NCI-H1105 (cell line): ENCODE results near the gene ZNF132.
"Not testable (repeated sequence)": the region's sequence is repeated elsewhere in the genome, so short reads cannot be mapped to it uniquely, and the experiment has no call there.

Experiments
- DNase-seq: peaks from one replicate; lab custom pipeline; 2025; lab: John Stamatoyannopoulos, UW

Gene ZNF132

DNA sequence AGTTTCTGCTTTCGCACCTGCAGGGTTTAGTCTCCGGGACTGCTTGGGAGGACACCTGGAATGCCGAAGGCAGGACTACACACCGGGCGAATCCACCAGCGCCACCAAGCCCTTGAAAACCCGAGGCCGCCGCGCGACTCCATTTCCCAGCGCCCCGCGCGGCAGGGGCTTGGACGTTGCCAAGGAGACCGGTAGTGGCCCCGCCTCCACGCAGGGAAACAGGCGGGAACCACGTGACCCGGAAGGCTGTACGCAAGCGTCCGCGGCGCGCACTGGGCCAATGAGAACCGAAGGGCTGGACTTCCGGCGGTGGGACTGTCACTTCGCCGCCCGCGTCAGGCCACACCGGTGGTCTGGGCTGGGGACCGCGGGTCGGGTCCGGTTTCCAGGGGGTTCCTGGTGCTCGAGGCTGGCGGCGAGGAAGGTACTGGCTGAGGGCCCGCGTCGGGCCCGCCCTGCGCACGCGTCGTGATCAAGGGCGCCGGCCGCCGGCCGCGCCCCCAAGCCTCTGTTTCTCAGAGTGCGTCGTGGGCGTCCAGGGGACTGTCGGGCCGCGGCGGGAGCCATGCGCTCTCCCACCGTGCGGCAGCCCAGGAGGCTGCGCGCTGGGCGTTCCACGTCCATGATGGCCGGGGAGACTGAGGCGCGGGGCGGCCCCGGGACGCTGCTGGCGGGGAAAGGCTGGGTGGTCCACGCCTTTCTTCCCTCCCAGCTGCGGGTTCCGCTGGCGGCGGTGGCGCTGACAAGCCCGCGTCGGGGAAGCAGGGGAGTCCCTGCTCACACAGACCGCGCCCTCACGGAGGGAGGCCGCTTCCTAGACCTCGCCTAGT, 27.0 kb upstream of the ZNF132 start, which contains the start of gene ZNF324:
Gene ZNF324 (plus strand): TSS at position 321 of the 830 bp plus-strand sequence. CDS start 2,106 bp downstream, outside the sequence.
- DNase-seq, result peak; percentile 96

DNA sequence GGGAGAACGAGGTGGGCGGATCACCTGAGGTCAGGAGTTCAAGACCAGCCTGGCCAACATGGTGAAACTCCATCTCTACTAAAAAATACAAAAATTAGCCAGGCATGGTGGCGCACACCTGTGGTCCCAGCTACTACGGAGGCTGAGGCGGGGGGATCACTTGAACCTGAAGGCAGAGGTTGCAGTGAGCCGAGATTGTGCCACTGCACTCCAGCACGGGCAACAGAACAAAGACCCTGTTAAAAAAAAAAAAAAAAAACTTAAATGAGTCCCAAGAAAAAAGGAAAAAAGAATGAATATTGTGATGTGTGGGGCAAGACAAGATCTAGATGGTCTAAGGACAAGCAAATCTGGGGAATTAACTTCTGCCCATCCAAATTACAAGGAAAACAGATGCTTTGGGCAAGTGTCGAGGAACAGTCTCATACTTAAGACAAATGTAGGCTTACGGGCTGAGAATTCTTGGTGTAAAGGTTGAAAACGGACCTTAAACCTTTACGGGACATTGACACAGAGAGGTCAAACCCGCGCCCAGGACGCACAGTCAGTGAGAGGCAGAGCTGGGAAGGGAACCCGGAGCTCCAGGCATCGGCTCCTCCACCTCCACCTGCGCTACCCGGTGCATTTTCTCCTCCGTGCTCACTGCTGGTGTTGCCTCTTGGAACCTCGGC, 26.3 kb upstream of the ZNF132 start:
- DNase-seq, result no peak

DNA sequence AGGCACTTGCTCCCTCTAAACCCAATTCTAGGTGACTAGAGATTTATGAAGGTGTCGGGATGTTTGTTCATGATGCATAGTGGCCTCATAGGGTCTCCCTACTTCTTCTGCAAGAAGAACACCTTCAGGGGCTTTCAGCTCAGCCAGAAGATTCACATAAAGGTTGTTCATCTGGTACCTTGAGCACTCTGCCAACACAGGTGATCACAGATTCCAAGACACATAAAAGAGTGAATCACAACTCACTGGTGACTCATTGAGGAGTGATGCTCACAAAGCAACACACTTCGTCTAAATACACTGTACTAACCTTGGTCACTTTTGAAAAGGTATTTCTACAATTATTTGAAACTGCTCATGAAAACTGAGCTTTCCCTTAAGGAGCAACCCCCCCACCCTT, 20.1 kb upstream of the ZNF132 start:
- no peak for DNase-seq

DNA sequence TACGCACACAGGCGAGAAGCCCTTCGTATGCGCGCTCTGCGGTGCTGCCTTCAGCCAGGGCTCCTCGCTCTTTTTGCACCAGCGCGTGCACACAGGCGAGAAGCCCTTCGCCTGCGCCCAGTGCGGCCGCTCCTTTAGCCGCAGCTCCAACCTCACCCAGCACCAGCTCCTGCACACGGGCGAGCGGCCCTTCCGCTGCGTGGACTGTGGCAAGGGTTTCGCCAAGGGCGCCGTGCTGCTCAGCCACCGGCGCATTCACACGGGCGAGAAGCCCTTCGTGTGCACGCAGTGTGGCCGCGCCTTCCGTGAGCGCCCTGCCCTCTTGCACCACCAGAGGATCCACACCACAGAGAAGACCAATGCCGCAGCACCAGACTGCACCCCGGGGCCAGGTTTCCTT, 16.2 kb upstream of the ZNF132 start:
- no peak for DNase-seq

DNA sequence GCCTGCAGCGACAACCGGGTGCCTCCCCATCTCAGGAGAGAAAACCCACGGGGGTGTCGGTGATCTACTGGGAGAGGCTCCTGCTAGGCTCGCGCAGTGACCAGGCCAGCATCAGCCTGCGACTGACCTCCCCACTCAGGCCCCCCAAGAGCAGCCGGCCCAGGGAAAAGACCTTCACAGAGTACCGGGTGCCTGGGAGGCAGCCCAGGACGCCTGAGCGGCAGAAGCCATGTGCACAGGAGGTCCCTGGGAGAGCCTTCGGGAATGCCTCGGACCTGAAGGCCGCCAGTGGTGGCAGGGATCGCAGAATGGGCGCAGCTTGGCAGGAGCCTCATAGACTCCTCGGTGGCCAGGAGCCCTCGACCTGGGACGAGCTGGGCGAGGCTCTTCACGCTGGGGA, 15.4 kb upstream of the ZNF132 start:
- DNase-seq, result no peak

DNA sequence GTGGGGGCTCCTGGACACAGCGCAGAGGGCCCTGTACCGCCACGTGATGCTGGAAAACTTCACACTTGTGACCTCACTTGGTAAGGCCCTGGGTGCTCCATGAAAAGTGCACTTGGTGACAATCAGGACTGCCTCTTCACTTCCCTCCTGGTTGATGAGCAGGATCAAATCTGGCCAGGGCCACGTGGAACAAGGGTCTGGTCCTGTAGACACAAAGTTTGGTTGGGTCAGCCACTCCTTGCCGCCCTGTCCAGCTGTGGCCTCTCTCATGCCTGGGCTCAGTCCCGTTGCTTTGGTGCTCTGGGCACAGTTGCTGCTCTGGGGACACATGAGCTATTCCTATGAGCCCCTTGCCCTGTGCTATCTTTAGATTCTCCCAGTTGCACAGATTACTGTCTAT, 13.8 kb upstream of the ZNF132 start:
- DNase-seq, result no peak

DNA sequence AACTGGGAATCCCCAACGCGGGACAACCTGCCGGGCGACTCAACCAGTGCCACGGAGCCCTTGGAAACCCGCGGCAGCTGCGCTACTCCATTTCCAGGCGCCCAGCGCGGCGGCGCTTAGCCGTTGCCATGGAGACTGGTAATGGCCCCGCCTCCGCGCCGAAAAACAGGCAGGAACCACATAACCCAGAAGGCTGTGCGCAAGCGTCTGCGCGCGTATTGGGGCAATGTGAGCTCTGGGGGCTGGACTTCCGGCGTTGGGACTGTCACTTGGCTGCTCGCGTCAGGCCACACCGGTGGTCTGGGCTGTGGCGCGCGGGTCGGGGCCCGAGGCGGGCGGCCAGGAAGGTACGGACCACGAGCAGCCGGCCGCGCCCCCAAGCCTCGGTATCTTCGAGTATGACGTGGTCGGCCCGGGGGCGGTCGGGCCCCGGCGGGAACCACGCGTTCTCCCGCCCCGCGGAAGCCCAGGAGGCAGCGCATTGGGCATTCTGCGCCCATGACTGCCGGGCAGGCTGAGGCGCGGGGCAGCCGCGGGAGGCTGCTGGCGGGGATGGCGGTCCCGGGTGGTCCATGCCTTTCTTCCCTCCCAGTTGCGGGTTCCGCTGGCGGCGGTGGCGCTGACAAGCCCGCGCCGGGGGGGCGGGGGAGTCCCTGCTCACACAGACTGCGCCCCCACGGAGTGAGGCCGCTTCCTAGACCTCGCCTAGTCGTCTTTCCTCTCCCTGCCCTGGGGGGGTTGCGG, 11.6 kb upstream of the ZNF132 start, which contains the start of gene ZNF324B:
Gene ZNF324B (plus strand): TSS at position 265 of the 744 bp plus-strand sequence. CDS start 2,080 bp downstream, outside the sequence.
- peak; percentile 94 for DNase-seq

DNA sequence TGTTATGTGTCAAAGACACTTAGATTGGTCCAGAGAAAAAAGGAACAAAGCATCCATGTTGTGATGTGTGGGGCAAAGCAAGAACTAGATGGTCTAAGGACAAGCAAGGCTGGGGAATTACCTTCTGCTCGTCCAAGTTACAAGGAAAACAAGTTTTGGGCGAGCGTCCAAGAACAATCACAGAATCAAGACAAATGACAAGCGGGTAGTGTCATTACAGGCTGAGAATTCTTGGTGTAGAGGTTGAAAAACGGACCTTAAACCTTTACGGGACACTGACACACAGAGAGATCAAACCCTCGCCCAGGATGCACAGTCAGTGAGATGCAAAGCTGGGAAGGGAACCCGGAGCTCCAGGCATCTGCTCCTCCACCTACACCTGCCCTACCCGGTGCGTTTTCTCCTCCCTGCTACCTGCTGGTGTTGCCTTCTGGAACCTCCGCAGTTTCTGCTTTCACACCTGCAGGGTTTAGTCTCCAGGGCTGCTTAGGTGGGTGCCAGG, 11.0 kb upstream of the ZNF132 start:
- no peak for DNase-seq

DNA sequence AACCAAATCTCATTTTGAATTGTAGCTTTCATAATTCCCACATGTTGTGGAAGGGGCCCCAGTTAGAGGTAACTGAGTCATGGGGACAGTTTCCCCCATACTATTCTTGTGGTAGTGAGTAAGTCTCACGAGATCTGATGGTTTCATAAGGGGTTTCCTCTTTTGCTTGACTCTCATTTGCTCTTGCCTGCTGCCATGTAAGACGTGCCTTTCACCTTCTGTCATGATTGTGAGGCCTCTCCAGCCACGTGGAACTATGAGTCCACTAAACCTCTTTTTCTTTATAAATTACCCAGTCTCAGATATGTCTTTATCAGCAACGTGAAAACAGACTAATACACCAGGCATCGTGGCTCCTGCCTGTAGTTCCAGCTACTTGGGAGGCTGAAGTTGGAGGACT, 10.0 kb upstream of the ZNF132 start:
- not testable (repeated sequence) for DNase-seq

DNA sequence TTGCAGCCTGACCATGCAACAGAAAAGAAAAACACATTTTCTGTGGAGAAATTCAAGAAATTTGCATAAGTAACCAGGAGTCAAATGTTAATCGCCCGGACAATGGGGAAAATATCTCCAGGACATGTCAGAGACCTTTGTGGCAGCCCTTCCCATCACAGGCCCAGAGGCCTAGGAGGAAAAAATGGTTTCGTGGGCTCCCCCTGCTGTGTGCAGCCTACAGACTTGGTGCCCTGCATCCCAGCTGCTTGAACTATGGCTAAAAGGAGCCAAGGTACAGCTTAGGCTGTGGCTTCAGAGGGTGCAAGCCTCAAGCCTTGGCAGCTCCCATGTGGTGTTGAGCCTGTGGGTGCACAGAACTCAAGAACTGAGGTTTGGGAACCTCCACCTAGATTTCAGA, 8.9 kb upstream of the ZNF132 start:
- DNase-seq, result not testable (repeated sequence)

DNA sequence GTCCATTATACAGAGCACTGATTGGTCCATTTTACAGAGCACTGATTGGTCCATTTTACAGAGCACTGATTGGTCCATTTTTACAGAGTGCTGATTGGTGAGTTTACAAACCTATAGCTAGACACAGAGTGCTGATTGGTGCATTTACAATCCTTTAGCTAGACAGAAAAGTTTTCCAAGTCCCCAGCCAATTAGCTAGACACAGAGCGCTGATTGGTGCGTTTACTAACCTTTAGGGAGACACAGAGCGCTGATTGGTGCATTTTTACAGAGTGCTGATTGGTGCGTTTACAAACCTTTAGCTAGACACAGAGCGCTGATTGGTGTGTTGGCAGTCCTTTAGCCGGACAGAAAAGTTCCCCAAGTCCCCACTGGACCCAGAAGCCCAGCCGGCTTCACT, 3.0 kb upstream of the ZNF132 start:
- not testable (repeated sequence) for DNase-seq

DNA sequence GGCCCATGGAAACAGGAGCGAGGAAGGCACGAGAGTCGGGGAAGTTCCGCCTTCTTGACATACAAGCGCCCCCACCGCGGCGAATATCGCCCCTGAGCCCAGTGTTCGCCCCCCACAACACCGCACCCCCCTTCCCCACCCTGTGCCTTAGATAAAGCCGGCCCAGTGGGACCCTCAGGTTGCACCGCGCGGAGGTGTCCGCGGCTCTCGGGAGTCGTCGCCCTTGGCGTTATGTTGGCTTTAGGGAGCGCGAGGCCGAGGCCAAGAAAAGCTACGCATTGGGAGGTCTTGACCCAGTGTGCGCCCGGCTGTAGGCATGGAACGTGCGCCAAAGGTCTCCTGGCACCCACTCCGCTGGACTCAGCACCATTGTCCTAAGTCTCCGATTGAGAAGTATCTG, 603 bp upstream of the ZNF132 start:
- no peak for DNase-seq

DNA sequence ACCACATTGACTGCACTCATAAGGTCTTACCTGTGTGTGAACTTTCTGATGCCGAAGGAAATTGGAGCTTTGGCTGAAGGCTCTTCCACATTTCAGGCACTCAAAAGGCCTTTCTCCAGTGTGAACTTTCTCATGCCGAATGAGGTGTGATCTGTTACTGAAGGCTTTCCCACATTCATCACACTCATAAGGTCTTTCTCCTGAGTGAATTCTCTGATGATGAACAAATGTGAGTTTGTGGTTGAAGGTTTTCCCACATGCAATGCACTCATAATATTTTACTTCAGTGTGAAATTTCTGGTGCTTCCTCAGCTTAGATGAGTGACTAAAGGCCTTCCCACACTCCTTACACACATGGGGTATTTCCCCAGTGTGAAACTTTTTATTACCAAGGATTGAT, 5.7 kb downstream of the ZNF132 start:
- DNase-seq, result no peak

DNA sequence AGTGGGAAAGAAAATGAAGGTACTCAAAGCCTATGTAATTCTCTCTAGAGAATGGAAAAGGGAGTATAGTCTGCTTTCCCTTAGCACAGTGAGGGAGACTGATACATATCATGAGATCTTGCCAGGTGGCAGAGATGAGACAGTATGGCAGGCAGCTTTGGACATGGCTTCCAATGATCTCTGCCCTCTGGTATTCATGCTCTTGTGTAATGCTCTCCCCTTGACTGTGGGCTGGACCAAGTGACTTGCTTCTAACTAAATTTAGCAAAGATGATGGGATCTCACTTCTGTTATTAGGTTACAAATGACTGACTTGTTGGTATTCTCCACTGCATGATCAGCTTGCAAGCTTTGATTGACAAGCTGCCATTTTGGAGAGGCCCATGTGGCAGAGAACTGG, 10.2 kb downstream of the ZNF132 start:
- DNase-seq, result no peak

DNA sequence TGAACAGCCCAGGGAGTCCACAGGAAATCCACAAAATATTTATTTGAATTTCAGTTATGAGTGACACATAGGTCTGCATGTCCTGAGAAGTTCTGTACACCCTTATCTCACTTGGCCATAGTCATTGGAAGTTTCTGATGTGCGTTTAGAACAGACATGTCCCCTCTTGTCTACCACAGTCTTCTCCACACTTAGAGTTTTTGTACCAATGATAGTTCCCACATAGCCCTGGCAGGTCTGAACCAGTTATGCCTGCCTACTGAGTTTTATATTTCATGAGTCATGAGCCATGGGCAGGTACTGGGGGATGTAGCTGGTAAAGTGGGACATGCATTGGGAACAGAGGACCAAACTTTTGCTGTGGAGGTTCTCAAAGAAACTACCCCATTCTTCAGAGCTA, 11.3 kb downstream of the ZNF132 start:
- no peak for DNase-seq

DNA sequence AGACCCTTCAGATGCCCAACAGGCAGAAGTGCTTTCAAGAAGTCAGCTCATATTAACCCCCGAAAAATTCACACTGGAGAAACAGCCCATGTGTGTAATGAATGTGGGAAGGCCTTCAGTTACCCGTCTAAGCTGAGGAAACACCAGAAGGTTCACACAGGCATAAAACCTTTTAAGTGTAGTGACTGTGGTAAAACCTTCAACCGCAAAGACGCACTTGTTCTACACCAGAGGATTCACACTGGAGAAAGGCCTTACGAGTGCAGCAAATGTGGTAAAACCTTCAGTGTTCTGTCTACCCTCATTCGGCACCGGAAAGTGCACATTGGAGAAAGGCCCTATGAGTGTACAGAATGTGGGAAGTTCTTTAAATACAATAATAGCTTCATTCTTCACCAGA, 22.9 kb downstream of the ZNF132 start:
- no peak for DNase-seq

DNA sequence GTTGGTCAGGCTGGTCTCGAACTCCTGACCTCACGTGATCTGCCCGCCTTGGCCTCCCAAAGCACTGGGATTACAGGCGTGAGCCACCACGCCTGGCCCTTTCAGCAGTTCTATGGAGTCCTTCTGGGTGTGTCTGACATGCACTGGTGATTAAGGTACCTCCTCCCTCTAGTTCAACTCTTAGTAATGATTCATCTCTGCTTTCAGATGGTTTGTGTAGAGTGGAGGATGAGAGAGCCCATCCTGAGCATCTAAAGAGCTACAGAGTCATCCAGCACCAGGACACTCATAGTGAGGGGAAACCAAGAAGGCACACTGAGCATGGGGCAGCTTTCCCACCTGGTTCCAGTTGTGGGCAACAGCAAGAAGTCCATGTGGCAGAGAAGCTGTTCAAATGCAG, 23.3 kb downstream of the ZNF132 start:
- no peak for DNase-seq

DNA sequence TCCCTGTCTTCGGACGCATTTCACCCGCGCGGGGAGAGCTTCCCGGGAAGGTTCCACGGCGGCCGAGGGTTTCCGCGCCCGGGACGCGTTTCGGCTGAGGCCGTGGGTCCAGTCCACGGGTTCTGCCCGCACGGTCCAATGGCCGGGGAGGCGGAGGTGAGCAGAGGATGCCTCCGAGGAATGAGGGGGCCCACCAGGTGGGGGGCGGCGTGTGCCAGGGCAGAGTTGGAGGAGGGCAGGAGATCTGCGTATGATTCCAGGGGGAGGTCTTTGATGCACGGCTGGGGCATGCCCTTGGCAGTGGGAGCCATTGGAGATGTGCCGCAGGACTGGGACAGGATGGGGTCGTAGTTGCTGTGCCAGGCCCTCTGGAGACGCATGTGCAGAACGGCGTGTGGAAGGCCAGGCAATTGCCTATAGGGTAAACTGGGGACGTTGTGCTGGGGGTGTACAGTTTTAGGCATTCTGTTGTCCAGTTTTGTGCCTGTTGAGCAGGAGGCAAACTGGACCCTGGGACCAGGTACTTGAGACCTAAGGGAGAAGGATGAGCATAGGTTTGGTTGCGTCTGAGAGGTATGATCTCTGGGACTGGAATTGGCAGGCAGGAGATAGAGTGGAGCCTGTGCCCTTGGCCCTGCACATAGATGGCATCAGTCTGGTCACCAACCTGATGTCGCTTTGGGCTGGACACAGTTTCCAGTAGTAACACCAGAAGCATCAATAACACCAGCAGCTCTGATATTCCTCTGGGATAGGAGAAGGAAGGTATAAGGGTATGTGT, 30.8 kb downstream of the ZNF132 start:
- peak; percentile 20 for DNase-seq

DNA sequence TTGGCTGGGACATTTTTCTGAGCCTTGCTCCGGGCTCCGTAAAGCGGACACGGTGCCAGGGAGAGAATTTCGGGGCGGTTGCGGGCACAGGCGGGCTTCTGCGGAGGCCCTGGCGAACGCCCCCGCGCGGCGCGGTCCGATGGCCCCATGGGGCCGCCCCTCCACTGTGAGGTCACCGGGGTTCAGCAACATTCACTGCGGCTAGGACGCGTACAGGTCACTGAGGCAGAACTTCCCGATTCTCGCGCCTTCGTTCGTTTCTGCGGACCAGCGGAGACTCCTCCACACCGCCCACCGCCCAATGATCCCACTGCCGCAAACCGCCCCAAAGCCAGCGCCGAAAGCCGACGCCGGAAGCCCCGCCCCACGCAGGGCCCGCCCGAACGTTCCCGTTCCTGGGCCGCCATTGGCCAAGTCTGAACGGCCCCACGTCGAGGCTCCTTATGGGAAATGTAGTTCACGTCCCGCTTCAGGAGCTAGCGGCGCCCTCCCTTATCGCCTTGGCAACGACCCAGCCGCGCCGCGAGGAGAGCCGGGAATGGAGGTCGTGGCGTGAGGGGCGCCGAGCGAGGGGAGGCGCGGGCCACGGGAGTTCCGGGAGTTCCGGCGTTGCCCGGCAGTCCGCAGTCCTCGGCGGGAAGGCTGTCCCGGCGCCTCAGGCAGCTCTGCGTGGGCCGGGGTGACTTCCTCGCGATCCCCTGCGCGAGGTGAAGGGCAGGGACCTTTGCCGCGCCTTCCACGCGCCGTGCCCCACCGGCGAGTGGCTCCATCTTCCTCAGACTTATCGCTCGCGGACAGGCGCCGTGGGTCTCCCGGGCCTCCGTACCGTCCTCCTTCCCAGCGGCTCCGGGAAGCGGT, 31.6 kb downstream of the ZNF132 start, which contains the start of gene ZNF584:
Gene ZNF584 (plus strand): TSS at position 498 of the 858 bp plus-strand sequence. CDS start 499 bp downstream, outside the sequence.
- DNase-seq, result peak; percentile 93

DNA sequence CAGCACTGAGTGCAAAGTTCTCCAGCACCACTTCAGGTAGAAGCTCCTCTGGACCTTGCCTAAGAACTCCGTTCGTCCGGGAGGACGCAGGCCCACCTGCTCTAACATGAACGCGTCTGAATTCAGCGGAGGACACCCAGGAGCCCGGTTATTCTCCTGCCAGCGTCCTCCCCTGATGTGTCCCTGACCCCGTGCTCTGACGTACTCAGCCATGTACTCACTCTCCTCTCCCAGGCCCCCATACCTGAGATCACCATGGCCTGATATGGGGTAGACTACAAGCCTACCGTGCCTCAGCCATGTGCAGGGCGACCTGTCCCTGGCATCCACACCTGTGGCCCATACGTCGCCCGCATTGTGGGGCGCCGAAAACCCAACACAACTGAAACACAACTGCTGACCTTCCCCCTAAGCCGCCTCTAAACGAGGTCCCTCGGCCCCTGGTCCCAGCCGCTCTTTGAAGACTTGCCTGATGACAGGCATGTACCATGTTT, 32.2 kb downstream of the ZNF132 start:
- DNase-seq, result peak; percentile 18
